NCI-H446 treated with DMSO at 0.1 percent for 48 hours (cell line): ENCODE results near the gene POLE.
"Not testable (repeated sequence)": the region's sequence is repeated elsewhere in the genome, so short reads cannot be mapped to it uniquely, and the experiment has no call there.

Experiments
- DNase-seq: peaks from one replicate; lab custom pipeline; 2025; lab: John Stamatoyannopoulos, UW

The POLE gene

DNA sequence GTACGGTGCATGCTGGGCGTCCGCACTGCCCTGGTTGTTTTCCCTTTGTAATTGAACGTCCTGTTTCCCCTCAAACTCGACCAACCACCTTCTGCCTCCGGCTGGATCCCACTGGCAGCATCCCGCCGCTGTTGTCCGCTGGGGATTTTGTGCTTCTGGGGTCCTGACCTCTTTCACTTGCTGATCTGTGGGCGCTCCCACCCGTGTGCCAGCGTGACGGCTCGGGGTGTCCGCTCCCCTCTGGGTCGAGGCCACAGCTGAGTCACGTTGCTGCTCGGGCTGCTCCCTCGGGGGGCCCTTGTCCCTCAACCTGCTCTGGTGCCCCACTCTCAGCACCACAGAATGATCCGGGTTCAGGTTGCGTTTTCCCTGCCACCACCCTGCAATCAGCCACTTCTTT is 31.5 kb upstream of the POLE start:
- DNase-seq, result no peak

DNA sequence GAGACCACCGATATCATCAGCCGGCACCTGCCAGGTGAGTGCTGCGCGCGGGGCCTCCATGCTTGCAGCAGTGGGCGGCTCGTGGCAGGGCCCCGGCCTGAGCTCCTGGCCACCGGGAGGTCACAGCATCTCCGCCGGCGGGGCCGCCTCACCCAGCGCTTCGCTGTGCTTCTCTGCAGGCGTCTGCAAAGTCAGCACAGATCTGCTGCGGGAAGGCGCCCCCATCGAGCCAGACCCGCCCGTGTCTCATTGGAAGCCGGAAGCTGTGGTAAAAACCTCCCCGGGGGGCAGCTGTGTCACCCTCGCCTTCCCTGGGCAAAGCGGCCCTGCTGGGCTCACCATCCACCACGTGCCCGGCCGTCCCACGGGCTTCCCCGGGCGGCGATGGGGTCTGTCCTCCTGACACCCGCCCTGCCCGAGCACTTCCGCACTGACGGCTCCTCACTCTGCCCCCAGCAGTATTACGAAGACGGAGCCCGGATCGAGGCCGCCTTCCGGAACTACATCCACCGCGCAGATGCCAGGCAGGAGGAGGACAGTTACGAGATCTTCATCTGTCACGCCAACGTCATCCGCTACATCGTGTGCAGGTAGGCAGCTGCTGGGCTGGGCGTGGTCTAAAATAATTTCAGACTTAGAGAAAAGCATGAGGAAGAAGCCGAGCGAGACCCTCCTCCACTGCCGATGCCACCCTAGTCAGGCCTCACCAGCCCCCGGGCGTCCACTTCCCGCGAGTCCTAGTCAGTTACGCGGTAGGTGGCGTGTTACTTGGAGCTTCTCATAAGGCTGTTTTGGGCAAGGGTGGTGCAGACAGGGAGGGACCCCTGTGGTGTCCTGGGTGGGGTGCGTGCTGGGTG is 30.6 kb upstream of the POLE start:
- DNase-seq, result no peak

- no peak for DNase-seq
Observed at GRCh38 chr12:132717011-132717410, 29.9 kb upstream of the POLE start.

DNA sequence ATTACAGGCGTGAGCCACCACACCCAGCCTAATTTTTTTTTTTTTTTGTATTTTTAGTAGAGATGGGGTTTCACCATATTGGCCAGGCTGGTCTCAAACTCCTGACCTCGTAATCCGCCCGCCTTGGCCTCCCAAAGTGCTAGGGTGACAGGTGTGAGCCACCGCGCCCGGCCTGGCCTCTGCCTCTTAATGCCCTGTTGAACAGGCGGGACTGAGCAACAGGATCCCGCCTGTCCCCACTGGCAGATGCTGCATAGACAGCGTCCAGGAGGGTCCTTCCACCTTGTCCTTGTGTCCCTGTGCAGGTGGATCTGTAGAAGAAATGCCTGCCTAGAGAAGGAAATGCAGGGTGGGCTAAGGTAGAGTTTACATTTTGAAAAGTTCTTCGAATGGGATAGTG is 29.2 kb upstream of the POLE start:
- DNase-seq, result no peak

DNA sequence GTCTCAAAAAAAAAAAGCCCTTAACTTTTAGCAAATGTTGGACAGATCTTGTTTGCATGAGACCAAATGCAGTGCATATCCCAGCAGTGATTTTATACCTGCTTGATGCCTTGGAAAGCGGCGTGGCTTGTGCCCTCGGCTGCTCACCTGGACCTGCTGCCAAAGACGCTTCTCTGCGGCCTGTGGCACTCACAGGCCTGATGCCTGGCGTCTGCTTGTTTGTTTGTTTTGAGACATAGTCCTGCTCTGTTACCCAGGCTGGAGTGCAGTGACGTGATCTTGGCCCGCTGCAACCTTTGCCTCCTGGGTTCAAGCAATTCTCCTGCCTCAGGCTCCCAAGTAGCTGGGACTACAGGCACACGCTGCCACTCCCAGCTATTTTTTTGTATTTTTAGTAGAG is 28.7 kb upstream of the POLE start:
- DNase-seq, result no peak

- DNase-seq, result no peak
Observed at GRCh38 chr12:132713123-132713522, 26.0 kb upstream of the POLE start.

DNA sequence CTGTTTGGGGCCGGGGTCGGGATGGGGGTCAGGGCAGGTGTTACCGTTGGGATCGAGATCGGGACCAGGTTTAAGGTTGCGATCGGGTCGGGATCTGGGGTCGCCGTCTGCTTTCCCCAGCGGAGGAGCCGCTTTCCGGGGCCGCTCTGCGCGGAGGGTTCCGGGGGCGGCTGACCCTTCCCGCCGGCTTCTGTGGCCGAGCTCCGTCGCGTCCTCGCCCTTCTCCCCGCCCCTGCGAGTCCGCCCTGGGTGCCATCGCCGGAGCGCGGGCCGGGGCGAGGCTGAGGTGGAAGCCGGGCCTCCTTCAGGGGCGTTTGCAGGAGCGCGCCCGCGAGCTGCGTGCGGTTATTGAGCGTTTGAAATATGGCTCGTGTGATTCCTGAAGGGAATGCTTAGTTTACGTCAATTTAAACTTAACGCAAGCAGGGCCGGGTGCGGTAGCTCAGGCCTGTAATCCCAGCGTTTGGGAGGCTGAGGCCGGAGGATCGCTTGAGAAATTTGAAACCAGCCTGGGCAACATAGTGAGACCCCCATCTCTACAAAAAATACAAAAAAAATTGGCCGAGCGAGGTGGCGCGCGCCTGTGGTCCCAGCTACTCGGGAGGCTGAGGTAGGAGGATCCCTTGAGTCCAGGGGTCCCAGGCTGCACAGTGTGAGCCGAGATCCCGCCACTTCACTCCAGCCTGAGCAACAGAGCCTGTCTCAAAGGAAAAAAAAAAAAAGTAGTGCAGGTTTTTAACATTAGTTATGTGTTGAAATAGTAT is 24.1 kb upstream of the POLE start:
- no peak for DNase-seq

- peak; percentile 45 for DNase-seq
Observed at GRCh38 chr12:132710405-132711079, 23.4 kb upstream of the POLE start, which contains the start of gene PGAM5. Gene PGAM5, plus strand, starts transcription at chr12:132710842. Its CDS starts 35 bp downstream, at chr12:132710877.

DNA sequence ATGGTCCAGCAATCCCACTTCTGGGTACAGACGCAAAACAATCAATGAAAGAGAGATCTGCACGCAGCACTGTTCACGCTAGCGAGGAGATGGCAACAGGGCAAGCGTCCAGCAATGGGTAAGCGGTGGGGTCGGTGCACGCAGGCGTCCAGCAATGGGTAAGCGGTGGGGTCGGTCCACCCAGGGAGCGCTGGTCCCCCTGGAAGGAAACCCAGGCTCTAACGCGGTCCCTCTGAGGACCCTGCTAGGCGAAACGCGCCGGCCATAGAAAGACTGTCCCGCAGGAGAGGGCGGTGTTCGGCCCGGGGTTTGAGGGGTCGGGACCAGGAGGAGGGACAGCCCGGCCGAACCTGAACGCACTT is 22.9 kb upstream of the POLE start:
- DNase-seq, result no peak

DNA sequence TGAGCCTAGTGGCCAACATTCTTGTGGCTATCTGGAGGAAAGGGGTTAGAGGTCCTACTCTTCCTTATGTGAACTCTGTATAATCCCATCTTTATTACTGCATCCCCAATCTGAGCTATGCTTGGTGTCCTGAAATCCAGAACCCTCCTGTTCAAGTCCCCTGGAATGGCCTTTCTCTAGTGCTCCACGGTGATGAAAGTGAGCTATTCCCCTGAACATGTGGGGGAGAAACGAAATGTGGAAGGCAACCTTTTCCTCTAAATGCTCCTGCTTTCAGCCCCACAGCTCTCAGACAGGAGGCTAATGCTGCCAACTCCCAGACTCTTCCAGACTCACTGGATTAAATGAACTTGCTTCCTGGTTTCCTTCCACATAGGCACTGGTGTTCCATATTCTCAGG is 21.0 kb upstream of the POLE start:
- DNase-seq, result no peak

DNA sequence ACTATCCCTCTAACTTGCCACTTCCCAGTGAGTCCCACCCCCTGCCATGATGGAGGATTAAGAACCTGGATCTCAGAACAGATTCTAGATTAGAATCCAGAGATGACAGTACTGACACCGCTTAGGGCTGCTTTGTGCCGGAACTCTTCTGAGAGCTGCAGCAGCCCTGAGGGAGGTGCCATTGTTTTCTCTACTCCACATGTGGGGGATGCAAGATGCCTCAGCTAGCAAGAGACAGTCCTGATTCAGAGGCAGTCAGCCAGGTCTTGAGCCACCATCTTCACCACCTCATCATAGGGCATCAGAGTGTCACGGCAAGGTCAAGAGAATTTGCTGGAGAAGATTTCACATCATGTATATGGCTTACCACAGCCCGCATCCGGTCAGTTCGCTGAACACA is 20.1 kb upstream of the POLE start:
- DNase-seq, result no peak

DNA sequence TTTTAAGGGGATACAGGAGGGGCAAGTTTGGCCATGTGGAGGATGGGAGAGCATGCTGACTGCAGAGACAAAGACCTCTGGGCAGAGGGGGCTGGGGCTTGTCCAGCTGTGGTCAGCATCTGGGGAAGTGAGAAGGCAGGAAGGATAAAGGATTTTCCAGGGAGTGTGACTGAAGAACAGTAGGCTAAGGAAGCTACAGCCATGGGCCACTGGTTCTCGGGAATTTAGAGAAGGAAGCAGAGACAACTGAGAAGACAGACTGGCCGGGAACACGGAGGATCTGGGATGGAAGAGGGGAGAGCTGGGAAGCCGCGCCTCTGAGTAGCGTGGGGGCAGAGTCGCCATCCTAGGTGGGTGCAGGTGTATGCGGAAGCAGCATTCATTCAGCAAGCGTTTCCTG is 16.5 kb upstream of the POLE start:
- no peak for DNase-seq

GRCh38 chr12:132702640-132703039 is 15.5 kb upstream of the POLE start:
- no peak for DNase-seq

DNA sequence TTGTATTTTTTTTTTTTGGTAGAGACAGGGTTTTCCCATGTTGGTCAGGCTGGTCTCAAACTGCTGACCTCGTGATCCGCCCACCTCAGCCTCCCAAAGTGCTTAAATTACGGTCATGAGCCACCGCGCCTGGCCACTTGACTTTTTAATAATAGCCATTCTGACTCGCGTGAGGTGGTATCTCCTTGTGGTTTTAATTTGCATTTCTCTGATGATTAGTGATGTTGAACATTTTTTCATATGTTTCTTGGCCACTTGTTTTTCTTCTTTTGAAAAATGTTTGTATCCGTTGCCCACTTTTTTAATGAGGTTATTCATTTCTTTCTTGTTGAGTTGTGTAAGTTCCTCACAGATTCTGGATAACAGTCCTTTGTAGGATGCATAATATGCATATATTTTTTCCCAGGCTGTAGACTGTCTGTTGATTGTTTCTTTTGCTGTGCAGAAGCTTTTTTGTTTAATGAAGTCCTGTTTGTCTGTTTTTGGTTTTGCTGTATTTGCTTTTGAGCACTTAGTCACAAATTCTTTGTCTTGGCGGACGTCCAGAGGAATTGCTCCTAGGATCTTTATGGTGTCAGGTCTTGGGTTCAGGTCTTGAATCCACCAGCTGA is 13.2 kb upstream of the POLE start:
- no peak for DNase-seq

DNA sequence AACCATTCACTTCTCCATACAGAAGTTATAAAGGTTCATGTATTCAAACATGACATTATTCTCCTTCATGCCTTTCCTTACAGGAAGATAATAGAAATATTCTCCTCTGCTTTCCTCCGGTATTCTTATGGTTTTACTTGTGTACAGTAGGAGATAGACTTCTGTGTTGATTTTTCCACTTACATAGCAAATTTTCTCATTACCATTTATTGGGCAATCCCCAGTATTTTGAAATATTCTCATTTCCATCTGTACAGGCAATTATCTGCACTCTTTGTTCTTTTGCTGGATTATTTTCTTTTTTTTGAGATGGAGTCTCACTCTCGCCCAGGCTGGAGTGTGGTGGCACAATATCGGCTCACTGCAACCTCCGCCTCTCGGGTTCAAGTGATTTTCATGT is 11.2 kb upstream of the POLE start:
- no peak for DNase-seq

DNA sequence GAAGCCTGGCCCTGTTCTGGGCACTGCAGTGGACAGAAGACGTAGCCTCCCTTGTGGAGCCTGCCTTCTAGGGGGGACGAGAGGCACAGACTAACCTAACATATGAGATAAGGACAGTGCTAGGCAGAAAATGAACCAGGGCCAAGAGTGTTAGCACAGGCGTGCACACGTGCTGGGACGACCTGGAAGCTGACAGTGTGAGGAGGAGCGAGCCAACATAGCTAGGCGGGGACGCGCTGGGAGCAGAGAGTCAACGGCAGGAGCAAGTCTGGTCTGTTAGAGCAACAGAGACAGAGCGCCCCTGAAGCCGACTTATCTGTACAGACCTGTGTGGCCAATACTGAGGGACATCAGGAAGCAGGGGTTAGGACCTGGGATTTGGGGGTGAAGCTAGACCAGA is 8.3 kb upstream of the POLE start:
- no peak for DNase-seq

- DNase-seq, result not testable (repeated sequence)
Observed at GRCh38 chr12:132694888-132695287, 7.7 kb upstream of the POLE start.

- not testable (repeated sequence) for DNase-seq
Observed at GRCh38 chr12:132692030-132692429, 4.9 kb upstream of the POLE start.

- no peak for DNase-seq
Observed at GRCh38 chr12:132690112-132690511, 3.0 kb upstream of the POLE start.

DNA sequence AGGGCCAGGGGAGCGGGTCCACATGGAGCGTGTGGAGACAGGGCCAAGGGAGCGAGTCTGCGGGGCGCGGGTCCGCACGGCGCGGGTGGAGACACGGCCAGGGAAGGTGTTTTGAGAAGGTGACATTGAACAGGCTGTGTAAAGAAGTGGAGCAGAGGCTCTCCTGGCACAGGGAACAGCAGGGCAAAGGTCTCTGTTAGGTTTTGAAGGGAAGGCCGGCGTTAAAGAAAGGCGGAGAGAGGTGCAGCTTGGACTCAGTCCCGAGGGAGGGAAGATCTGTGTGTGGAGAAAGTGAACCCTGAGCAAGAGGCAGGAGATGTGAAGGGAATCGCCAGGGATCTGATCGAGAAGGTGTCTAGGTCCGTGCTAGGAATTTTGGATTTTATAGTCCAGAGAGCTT is 2.1 kb upstream of the POLE start:
- DNase-seq, result no peak

DNA sequence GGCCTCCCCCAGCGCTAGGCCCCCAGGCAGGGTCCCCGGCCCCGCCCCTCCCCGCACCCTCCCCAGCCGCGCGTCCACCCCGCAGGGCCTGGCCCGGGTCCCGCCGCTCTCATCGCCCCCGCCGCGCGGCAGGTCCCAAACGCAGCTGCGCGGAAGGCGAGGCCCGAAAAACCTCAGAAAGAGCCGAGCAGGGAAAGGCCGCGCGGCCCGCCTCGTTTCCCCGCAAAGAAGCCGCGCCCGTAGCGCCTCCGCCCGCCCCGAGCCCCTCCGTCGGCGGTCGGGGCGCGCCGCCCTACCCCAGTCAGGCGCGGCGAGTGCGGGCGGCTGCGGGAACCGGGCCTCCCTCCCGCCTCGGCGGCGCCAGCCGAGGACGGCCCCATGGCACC is 324 bp downstream of the POLE start:
- DNase-seq, result no peak

- no peak for DNase-seq
Observed at GRCh38 chr12:132685400-132685799, 1.7 kb downstream of the POLE start.
